GM18520 (cell line): ENCODE results near the gene MAPK10.
A peak's percentile ranks its signal among the peaks of the same experiment; 100 is the strongest.

Experiments
- ATAC-seq: cut with Tn5 transposase; IDR thresholded peaks from one replicate; pipeline ENCODE4 v1.9.1; 2021; ENCODE audit not compliant: unreplicated experiment

MAPK10 gene

DNA sequence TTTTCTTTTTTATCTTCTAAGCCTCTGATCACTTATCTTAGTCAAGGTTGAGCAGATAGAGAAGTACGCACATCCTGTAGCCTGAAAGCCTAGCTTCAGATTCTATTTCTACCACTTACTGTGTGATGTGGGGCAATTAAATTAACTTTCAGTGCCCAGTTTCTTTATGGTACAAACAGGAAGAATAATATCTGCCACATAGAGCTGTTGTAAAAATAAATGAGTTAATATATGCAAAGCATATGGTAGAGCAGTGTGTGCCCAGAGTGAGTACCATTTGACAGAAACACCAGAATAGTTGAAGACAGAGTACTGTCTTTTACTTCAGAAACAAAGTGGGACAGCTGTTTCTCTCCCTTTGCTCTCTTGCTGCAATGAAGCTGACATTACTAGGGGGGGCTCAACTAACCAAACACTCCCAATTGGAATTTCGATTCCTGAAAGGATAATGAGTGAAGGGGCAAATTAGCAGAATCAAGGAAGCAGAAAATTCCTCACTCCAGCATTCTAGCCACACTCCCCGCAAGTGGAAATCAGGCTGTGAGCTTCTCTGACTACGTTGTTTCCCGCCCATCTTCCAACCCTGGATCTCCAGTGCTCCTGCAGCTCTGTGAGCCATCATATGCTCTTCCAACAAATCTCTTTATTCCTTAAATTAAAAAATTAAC lies 80.4 kb downstream of the MAPK10 start:
- ATAC-seq = no peak

DNA sequence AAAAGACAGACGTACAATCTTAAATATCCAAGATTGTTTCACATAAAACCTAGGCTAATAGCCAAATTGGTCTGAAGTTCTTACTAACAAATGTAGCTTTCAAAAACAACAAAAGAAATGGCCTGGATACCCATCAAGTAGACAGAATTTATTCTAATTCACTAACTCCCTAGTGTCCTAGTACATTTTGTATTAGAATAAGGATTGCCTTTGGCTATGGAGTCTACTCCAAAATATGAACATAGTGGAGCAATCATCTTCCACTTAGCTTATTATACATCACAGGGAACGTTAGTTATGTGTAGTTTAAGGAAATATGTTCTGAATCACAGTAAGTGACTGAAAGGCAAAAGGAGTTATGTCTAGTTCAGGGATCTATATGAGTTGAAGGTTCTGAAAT lies 81.7 kb downstream of the MAPK10 start:
- ATAC-seq = no peak

DNA sequence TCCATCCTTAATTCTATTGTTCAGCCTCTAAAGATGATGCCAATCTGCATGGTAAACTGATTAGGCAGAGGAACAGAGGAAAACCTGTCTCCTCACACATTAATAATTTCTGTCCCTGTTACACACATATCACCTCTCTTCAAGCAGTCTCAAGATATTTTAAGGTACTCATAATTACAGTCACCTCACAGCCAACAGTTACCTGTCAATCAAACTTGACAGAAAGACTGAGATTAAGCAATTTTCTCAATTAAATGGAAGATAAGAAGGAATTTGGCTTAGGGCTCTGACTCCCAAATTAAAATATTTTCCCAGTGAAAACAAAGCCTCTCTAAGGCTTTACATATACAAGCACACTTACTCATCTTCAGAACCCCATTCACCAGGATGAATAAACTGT lies 85.2 kb downstream of the MAPK10 start:
- no peak for ATAC-seq

DNA sequence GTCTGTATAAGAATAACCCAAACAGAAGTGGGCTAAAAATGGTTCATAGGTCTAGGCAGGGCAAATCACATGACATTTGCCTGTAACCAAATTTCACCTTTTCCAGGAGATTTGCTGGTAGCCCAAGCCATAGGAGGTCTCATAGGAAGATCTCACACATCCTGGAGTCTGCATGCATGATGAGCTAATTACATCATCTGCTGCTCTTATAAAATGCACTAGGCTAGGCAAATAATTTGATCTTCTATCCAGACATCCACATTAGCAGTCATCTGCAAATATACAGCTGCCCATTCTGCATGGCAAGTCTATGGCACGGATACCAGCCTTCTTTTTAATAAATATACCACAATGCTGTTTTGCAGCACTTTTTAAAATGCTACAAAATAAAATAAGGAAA lies 87.2 kb downstream of the MAPK10 start:
- no peak for ATAC-seq

DNA sequence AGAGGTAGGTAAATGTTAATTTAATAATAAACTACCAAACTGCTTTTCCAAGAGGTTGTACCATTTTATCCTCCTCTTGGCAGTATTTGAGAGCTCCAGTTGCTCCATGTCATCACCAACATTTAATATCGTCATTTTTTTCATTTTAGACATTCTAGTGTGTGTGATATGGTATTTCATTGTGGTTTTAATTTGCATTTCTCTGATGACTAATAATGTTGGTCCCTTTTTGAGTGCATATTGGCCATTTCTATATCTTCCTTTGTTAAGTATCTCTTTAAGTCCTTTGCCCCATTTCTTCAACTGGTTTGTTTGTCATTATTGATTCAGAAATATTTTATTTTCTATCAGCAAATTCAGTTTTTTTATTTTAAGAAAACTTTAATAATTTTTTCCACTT lies 88.8 kb downstream of the MAPK10 start:
- peak; percentile 40 for ATAC-seq

DNA sequence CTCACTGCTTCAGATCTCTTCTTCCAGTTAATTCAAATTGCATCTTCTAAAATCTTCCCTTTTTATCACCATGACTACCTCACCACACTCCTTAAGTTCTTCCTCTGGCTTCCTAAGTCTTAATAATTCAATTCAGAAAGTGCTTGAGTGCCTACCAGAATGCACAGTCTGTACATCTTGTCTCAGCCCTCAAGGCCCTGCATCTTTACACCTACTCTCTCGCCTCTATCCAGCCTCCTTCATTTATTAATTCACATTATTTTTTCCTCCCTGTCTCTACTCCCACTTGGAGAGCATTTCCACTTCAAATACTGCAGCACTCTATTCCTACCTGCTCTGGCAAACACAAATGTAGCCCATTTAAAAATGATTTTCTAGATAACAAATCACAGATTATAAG lies 90.5 kb downstream of the MAPK10 start:
- no peak for ATAC-seq

DNA sequence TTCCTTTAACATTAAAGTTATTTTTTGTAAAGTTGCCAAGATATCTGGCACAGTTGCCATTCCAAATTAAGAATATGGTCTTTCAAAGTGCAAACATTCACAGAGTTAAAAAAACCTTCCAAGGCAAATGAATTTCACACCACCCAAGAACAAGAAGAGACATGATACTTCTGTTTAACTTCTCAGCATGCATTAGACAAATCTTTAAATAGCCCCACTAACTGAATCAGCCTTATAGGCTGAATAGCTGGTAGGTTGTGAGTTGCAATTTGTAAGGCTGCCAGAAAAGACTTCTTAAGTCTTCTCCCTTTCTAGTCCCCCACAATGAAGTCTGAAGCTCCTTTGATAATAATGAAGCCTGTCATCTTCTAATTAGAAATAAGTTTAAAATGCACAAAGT lies 95.6 kb downstream of the MAPK10 start:
- no peak for ATAC-seq

DNA sequence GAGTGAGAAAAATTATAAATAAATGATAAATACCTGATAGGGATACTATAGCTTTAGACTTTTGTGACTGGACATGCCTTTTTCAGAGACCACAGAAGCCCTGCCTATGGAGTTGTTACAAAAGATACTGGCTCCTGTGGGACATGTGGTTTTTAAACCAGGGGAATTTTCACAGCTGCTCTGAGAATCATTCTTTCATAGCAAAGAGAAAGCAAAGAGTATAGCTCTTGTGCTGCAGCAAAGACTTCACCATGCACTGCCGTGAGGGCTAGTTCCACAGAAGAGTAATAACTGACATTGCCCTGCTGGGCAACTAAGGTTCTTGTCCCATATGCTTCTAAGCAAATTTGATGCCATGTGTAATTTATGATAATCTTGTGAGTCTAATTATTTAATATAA lies 98.2 kb downstream of the MAPK10 start:
- ATAC-seq = no peak

DNA sequence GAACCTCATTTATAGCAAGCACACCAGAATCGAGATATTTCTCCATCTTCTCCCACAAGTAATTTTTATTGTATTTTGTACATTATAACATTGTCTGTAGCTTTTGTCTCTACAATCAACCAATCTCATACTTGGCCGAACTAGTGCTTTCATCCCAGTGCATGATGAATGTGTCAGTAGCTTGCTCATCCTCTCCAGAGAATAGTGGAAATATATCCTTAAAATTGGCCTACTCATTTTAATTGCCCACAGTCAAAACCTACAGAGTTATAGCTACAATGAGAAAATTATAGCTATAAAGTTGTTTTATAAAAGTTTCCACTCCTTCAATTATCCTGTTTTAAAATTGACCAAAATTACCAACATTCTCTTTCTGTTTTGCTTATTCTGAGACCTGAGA lies 103.8 kb downstream of the MAPK10 start:
- ATAC-seq = no peak

DNA sequence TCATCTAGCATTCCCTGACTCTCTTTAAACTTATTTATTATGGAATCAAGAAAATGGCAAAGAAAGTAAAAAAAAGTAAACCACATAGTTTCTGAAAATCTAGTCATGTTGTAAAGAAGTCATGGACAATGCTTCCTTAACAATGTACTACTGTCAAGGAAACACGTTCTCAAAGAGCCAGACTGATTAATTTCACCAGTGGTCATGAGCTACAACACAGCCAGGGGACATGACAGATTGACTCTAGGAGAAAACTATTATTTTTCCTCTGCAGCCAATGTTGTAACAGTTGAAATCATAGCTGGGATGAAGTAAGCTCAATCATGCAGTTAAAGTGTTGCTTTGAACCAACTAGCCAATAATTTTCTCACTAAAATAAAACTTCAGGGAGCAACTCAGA lies 109.2 kb downstream of the MAPK10 start:
- no peak for ATAC-seq

DNA sequence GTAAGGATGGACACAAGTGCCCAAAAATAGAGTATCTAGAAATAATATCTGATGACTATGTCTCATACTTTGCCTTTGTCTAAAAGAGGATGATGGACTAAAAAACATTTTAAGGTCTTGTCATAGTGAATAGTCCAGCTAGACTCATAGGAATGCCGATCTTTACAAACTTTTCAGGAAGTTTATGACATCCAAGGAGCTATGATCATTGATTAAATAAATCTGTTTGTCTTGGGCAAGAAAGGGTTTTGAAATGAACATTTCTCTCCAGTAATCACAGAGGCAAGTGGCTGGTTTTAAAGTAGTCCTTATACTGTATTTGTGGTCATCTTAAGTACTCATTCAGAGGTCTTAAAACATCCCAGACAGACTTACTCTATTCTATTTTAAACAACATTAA lies 109.8 kb downstream of the MAPK10 start:
- ATAC-seq = no peak

DNA sequence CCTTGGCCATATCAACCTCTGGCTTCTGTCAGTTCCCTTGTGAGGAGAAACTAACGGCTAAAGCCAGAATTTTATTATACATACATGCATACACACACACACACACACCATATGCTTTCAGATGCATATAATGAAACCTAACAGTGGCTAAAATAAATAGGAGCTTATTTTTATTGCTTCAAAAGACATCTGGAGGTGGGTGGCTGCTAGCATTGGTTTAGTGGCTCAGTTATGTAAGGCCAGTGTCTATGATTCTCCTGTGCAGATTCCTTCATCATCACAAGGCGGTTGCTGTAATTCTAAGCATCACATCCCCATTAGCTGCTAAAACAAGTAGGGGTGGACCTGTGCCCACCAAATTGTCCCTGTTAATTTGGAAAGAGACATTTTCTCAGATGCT lies 110.8 kb downstream of the MAPK10 start:
- no peak for ATAC-seq

DNA sequence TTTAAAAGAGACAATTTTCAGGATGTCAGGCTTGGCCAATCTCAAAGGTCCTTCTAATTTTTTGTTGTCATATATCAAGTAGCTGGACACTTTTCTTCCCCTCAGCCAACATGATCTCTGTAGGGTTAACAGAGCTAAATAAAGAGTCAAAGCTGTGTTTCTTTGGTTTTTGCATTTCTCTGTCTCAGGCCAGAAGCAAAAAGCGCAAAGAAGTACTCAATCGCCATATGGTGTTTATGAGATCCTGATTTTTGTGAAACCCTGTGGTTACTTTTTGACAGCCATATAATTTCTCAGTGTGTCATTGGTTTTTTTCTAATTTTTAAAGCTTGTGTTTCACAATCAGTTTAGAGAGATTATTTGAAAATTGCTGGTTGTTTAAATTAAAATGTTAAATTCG lies 111.9 kb downstream of the MAPK10 start:
- no peak for ATAC-seq

DNA sequence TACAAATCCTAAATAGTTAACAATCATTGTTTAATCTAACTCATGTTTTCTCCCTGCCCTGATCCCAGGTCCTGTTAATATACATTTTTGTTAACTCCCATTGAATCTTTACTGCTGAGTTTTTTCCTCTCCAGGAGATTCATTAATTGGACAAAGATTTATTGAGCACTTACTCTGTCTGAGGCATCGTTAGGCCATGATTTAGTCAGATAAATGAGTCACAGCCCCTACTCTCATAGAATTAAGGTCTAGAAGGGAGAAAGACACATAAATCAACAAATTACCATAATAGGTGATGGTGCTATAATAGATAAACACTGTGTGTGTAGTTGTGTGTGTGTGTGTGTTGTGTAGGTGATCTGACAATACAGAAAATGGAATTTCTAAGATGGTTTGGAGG lies 112.5 kb downstream of the MAPK10 start:
- ATAC-seq = no peak

DNA sequence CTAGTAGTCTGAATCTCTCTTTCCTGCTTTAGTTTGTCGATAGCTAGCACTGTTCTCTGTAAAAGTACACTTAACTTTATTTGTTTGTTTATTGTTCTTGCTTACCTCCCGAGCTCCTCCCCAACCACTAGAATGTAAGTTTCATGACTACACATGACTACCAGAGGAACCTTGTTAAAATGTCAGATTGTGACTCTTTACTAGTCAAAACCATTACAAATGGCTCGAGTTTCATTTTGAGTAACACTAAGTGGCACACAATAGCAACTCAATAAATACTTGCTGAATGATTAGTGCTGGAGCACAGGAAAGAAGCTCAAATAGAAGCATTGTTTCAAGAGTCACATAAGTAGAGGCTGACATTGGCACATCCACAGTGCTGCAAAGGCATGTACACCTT lies 116.1 kb downstream of the MAPK10 start:
- ATAC-seq = peak; percentile 49

DNA sequence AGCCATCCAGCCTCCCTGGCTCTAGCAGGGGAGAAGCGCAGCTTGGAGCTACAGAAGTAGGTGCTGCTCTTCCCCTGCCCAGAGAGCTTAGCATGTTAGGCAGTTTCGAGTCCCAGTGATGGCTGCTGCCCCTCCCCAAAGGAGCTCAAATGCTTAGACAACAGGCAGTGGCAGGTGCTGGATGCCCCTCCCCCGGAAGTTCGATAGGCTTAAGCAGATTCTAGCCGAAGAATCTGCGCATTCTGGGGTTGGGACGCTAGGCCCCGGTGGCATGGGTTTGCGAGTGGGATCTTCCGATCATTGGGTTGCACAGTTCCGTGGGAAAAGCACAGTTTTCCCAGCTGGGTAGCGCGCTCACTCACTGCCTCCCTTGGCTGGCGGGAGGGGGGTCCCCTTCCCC lies 117.2 kb downstream of the MAPK10 start:
- no peak for ATAC-seq

DNA sequence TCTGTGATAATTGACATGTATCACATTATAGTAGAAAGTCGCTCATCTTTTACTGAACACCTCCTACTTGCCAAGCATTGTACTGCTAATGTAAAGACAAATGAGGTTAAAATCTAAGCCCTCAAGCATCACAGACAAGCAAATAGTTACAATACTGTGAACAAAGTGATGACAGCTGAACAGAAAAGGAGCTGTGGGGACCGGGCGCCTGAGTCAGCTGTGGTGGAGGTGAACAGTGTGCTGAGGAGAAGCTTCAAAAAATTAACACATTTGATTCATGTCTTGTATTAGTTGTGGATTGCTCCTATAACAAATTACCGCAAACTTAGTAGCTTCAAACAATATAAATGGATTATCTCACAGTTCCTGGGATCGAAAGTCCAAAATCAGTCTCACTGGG lies 124.3 kb downstream of the MAPK10 start:
- no peak for ATAC-seq

DNA sequence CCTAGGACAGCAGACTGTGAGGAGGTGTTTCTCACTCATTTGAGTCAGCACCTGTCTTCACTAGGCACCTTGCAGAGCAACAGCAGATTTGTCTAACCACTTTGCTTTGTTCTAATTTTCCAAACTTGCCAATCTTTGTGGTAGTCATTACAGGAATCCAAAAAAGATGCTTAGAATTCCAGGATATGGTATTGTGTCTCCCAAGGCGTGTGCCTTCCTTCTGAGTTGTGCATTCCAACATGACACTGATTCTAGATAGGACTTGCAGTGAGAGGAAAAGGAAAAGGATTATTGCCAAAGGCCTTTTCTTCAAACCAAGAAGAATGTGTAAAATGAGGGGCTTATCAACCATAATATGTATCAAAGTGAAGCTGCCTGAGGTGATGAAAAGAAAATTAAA lies 126.2 kb downstream of the MAPK10 start:
- no peak for ATAC-seq

DNA sequence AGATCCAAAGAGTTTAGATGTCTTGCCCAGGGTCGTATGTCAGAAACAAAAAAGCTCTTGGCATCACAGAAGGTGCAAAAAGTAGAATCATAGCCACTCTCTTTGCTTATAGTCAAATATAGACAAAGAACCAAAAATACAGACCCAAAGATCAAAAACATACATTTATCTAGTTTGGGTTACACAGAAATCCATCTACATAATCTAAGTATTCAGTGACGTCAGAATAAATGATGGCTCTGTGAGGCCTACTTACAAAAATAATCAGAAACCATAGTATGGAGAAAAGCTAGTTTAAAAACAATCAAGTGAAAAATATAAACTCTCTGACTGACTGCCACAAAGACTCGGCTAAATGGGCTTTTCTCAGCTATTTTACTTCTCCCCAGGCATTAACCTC lies 126.8 kb downstream of the MAPK10 start:
- ATAC-seq = no peak

DNA sequence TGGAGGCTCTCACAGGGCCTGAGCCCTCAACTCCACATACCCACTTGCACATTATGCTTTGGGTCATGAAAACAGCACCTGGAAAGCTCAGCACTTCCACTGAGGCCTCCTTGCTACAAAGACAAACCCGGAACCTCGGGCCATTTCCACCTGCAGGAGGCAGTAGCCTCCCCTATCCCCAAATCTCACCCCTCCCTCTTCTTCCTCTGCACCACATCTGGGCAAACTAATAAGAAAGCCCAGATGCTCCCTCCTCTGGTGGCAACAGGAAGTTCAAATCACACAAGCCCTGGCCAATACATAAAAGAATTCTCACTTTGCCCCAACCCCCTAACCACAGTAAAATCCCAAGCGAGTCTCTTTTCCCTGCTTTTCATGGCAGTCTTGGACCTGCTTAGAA lies 136.4 kb downstream of the MAPK10 start:
- no peak for ATAC-seq

DNA sequence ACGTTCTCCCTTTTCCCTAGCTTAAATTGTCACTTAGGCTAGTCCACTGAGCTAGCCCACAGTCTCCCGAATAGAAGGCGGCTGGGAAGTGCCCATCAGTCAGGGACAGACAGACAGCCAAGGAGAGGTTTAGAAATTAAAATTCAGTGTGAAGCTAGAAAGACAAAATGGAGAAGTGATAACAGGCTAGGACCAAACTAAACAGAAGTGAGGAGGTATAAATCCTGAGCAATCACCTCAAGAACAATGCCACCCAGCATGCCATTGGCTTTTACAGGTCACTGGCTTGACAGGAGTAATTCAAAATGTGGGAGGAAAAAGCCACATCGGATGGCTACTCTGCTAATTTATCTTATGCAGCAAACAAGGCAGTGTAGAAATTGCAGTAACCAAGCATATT lies 138.9 kb downstream of the MAPK10 start:
- ATAC-seq = no peak

DNA sequence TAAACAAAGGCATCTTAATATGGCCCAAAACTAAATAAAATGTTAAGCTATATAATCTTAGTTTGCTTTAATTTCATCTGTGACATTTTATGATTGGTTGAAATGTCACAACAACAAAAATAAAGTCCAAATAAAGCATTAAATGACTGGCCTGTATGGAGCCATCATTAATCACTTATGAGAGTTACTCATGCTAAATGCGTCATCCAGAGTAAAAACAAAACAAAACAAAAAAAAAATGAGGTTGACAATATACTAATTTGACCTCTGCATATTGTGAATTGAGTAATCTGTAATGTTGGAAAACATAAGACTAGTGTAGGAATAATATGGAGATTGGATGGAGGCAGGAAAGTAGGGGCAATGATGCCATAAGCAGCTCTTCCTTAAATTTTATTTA lies 139.7 kb downstream of the MAPK10 start:
- no peak for ATAC-seq

DNA sequence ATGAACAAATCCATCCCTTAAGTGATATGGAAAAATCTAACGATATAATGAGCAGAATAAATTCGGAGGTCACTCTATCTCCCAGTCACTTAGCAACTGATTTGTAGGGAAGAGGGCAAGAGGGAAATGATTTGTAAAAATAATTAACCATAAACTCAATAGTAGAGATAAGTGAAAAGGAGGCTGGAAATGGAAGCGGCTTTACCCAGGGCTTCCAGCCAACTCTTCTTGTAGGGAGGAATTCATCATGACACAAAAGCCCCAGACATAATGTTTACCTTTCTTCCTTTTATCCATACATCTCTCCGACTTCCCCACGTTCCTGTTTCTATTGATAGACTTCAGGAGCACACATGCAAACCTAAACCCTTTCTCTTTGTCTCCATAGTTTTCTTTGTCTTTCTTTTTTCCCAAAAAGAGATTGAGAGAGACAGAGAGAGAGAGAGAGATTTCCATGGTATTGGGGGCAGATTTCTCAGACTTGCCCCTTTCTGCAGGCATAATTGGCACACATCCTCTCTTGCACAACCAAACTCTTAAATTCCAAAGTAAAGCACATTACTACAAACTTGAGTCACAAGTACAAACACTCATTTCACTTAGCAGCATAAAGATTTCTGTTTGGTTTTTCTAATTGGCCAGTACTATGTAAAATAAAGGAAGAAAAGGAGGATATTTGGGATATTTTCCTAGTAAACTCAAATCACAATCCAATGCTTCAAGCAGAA lies 140.9 kb downstream of the MAPK10 start:
- ATAC-seq = no peak
